ENCODE measurements around the gene DEFB124.

- TF ChIP-seq CREB1 (IDR thresholded peaks at IDR 0.05; ENCODE audit: low read depth) (no peak), EP300 (IDR thresholded peaks at IDR 0.05; ENCODE audit: borderline replicate concordance) (no peak), TCF12 (IDR thresholded peaks at IDR 0.05; ENCODE audit: low read depth) (no peak), MAX (IDR thresholded peaks at IDR 0.05) (0 out of 2 replicates have a peak, but pooled peaks have one; percentile 20)
Observed at GRCh38 chr20:31517373-31517772, 42.4 kb upstream of the DEFB124 start.

Measured in Ishikawa (cell line).